Neural progenitor cell (in vitro differentiated cells): ENCODE data around the gene OTUD4. TPM values are rescaled to one million over a fixed set of nuclear protein-coding genes. Genes with fewer than 3 reads are reported as not detected.
A peak's percentile ranks its signal among the peaks of the same experiment; 100 is the strongest.

Experiments
- DNase-seq: peaks from one replicate; pipeline ENCODE4 v3.0.0-alpha.2; 2016; ENCODE audit warnings: low spot score
- H2AFZ ChIP-seq: fragments of 200-600 bp; sonication (generic); replicated peaks from 2 replicates; pipeline ENCODE4 v1.6.1; 2016; ENCODE audit warnings: antibody characterized with exemption
- H3F3A ChIP-seq: fragments of 200-600 bp; sonication (generic); 2 replicates; pipeline ENCODE4 v1.6.1; 2016; ENCODE audit warnings: antibody characterized with exemption, low read depth
- H3K27ac ChIP-seq: fragments of 200-600 bp; sonication (generic); 2 replicates; pipeline ENCODE4 v1.5.1; 2016; ENCODE audit warnings: mild to moderate bottlenecking
- H3K27me3 ChIP-seq: fragments of 200-600 bp; sonication (generic); 2 replicates; pipeline ENCODE4 v1.6.1; 2016; ENCODE audit warnings: mild to moderate bottlenecking, moderate library complexity
- H3K36me3 ChIP-seq: fragments of 200-600 bp; sonication (generic); 2 replicates; pipeline ENCODE4 v1.5.1; 2016
- H3K4me1 ChIP-seq: fragments of 200-600 bp; sonication (generic); 2 replicates; pipeline ENCODE4 v1.6.1; 2016; ENCODE audit warnings: mixed run types
- H3K4me2 ChIP-seq: fragments of 200-600 bp; sonication (generic); 2 replicates; pipeline ENCODE4 v1.6.1; 2016
- H3K4me3 ChIP-seq: fragments of 200-600 bp; sonication (generic); 2 replicates; pipeline ENCODE4 v1.5.1; 2016
- H3K79me2 ChIP-seq: fragments of 200-600 bp; sonication (generic); 2 replicates; pipeline ENCODE4 v1.6.1; 2016; ENCODE audit warnings: low read depth
- H3K9ac ChIP-seq: fragments of 200-600 bp; sonication (generic); 2 replicates; pipeline ENCODE4 v1.6.1; 2016
- H3K9me3 ChIP-seq: fragments of 200-600 bp; sonication (generic); 2 replicates; pipeline ENCODE4 v1.5.1; 2016; ENCODE audit warnings: low read depth
- H4K20me1 ChIP-seq: fragments of 200-600 bp; sonication (generic); 2 replicates; pipeline ENCODE4 v1.6.1; 2016; ENCODE audit warnings: low read depth
- H3K27ac Mint-ChIP-seq: 3 replicates; pipeline ENCODE4 v1.8.0; 2021; ENCODE audit warnings: mixed read lengths
- H3K27me3 Mint-ChIP-seq: 2 replicates; pipeline ENCODE4 v1.8.0; 2022; ENCODE audit warnings: low read depth, mild to moderate bottlenecking, inconsistent platforms, moderate library complexity, mixed read lengths; ENCODE audit not compliant: insufficient read depth
- H3K36me3 Mint-ChIP-seq: 3 replicates; pipeline ENCODE4 v1.8.0; 2021; ENCODE audit warnings: mixed read lengths
- H3K4me1 Mint-ChIP-seq: 3 replicates; pipeline ENCODE4 v1.8.0; 2021; ENCODE audit warnings: mixed read lengths
- H3K4me3 Mint-ChIP-seq: 3 replicates; pipeline ENCODE4 v1.8.0; 2021; ENCODE audit warnings: mild to moderate bottlenecking, moderate library complexity, mixed read lengths
- H3K9me3 Mint-ChIP-seq: 3 replicates; pipeline ENCODE4 v1.8.0; 2020; ENCODE audit warnings: mixed read lengths
- EZH2 ChIP-seq: fragments of 200-600 bp; sonication (generic); IDR thresholded peaks from 2 replicates; pipeline ENCODE4 v1.6.1; 2017; ENCODE audit warnings: antibody characterized with exemption, mild to moderate bottlenecking, moderate library complexity
- EZH2phosphoT487 ChIP-seq: fragments of 200-600 bp; sonication (generic); IDR thresholded peaks from 2 replicates; pipeline ENCODE4 v1.6.1; 2017; ENCODE audit warnings: antibody characterized with exemption
- total RNA-seq: library from RNA; depleted of rRNA; stranded (reverse); fragments of >200 nt; gene quantifications from 2 replicates; pipeline ENCODE4 v1.2.3, GENCODE V29; 2015; ENCODE audit warnings: low replicate concordance
- TF ChIP-seq, protein P1 (sequence below): fragments of 200-600 bp; sonication (generic); IDR thresholded peaks from 2 replicates; pipeline ENCODE4 v1.5.1; 2017; ENCODE audit warnings: antibody characterized with exemption, mild to moderate bottlenecking

Gene OTUD4
- total RNA-seq, 1 donor from 2014 or later, result 34.3 TPM

DNA sequence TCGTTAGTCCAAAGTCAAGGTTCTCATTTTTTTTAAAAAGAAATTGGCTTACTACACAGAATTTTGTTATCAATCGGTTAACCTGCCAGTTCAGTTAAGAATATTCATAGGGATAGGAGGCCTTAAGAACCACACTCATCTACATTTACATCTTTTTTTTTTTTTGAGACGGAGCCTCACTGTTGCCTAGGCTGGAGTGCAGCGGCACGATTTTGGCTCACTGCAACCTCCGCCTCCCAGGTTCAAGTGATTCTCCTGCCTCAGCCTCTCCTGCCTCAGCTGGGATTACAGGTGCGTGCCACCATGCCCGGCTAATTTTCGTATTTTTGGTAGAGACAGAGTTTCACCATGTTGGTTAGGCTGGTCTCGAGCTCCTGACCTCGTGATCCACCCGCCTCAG lies 48.5 kb downstream of the OTUD4 start:
- H2AFZ ChIP-seq, result no peak overlapping the region
- DNase-seq, result no peak
- H3K4me2 ChIP-seq, result no peak overlapping the region
- no peaks in the 10 kb centered on the region for H3K4me1 ChIP-seq
- H4K20me1 ChIP-seq, result no peaks in the 10 kb centered on the region
- H3K9ac ChIP-seq, result no peak overlapping the region
- peaks cover 11% of the 10 kb centered on the region for H3K36me3 Mint-ChIP-seq
- no peaks in the 10 kb centered on the region for H3K4me1 Mint-ChIP-seq
- H3K27me3 ChIP-seq, result no peaks in the 10 kb centered on the region
- H3K27ac Mint-ChIP-seq, result no peak overlapping the region
- peaks cover 15% of the 10 kb centered on the region for H3F3A ChIP-seq
- no peaks in the 10 kb centered on the region for H3K9me3 Mint-ChIP-seq
- H3K27ac ChIP-seq, result no peak overlapping the region
- H3K79me2 ChIP-seq, result no peaks in the 10 kb centered on the region
- no peak overlapping the region for H3K4me3 Mint-ChIP-seq
- H3K36me3 ChIP-seq, result peaks cover 13% of the 10 kb centered on the region
- H3K4me3 ChIP-seq, result no peak overlapping the region
- H3K9me3 ChIP-seq, result no peaks in the 10 kb centered on the region
- no peak for TF ChIP-seq EZH2
- TF ChIP-seq, protein P1, sequence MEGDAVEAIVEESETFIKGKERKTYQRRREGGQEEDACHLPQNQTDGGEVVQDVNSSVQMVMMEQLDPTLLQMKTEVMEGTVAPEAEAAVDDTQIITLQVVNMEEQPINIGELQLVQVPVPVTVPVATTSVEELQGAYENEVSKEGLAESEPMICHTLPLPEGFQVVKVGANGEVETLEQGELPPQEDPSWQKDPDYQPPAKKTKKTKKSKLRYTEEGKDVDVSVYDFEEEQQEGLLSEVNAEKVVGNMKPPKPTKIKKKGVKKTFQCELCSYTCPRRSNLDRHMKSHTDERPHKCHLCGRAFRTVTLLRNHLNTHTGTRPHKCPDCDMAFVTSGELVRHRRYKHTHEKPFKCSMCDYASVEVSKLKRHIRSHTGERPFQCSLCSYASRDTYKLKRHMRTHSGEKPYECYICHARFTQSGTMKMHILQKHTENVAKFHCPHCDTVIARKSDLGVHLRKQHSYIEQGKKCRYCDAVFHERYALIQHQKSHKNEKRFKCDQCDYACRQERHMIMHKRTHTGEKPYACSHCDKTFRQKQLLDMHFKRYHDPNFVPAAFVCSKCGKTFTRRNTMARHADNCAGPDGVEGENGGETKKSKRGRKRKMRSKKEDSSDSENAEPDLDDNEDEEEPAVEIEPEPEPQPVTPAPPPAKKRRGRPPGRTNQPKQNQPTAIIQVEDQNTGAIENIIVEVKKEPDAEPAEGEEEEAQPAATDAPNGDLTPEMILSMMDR, result no peak
- TF ChIP-seq EZH2phosphoT487, result no peak
- H3K27me3 Mint-ChIP-seq, result no peaks in the 10 kb centered on the region

DNA sequence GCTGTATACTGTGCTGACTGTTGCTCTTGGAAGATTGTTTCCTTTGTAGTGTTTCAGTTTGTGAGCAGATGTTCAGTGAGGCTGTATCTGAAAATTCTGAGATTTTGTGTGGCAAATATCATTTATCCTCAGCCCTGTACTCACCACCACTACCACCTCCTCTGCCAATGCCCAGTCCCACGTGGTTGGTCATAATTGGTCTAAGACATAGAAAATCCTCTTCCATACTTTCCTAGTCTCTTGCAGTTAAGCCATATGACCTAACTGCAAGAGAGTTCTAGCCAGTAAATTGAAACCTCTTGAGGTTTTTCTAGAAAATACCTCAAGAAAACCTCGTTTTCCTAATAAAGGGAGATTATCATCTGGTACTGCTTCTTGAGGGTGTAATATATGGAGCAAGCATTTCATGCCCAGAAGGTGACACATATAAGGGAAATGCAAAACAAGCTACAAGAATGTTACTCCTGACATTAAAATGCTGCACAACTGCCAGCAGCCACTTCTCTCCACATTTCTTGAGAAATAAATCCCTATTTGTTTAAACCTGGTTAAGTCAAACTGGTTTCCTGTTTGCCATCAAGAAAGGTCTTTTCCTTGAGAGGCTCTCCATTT lies 49.5 kb downstream of the OTUD4 start:
- Mint-ChIP-seq H3K27me3 (no peaks in the 10 kb centered on the region), H3K27ac (no peak overlapping the region), H3K36me3 (peaks cover 19% of the 10 kb centered on the region), H3K4me3 (no peak overlapping the region), H3K9me3 (no peaks in the 10 kb centered on the region), H3K4me1 (no peaks in the 10 kb centered on the region)
- peak overlapping the region; percentile 62 for H3K27ac ChIP-seq
- H4K20me1 ChIP-seq, result no peaks in the 10 kb centered on the region
- H3K9ac ChIP-seq, result no peak overlapping the region
- no peak for DNase-seq
- H3K4me1 ChIP-seq, result no peaks in the 10 kb centered on the region
- H3K4me3 ChIP-seq, result no peak overlapping the region
- H3K9me3 ChIP-seq, result no peaks in the 10 kb centered on the region
- H2AFZ ChIP-seq, result no peak overlapping the region
- peaks cover 15% of the 10 kb centered on the region for H3F3A ChIP-seq
- no peaks in the 10 kb centered on the region for H3K79me2 ChIP-seq
- TF ChIP-seq EZH2phosphoT487, result no peak
- TF ChIP-seq, protein P1, result no peak
- TF ChIP-seq EZH2, result no peak
- peaks cover 17% of the 10 kb centered on the region for H3K36me3 ChIP-seq
- no peaks in the 10 kb centered on the region for H3K27me3 ChIP-seq
- no peak overlapping the region for H3K4me2 ChIP-seq

DNA sequence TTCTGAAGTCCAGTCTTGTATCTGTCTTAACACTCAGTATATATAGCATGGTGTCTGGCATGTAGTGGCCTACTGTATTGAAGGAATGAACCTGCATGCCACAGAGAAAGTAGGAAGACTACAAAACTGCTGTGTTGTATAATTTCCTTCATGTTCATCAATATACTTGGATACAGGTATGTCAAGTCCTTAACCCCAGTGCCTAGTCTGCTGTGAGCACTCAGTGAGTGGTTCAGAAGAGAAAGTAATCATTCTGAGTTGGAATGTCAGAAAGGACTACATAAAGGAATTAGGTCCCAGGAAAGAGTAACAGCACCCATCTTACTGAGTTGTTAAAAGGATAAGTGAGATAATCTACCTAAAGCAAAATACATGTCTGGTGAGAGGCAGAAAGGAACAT lies 50.3 kb downstream of the OTUD4 start:
- peaks cover 15% of the 10 kb centered on the region for H3F3A ChIP-seq
- Mint-ChIP-seq H3K4me3 (no peak overlapping the region), H3K4me1 (no peaks in the 10 kb centered on the region), H3K27me3 (no peaks in the 10 kb centered on the region), H3K9me3 (no peaks in the 10 kb centered on the region), H3K36me3 (peaks cover 21% of the 10 kb centered on the region), H3K27ac (no peak overlapping the region)
- DNase-seq, result no peak
- no peak overlapping the region for H2AFZ ChIP-seq
- H3K27ac ChIP-seq, result no peak overlapping the region
- H3K36me3 ChIP-seq, result peaks cover 18% of the 10 kb centered on the region
- H3K79me2 ChIP-seq, result no peaks in the 10 kb centered on the region
- H4K20me1 ChIP-seq, result no peaks in the 10 kb centered on the region
- H3K4me2 ChIP-seq, result no peak overlapping the region
- no peaks in the 10 kb centered on the region for H3K27me3 ChIP-seq
- H3K4me1 ChIP-seq, result no peaks in the 10 kb centered on the region
- H3K9ac ChIP-seq, result no peak overlapping the region
- H3K4me3 ChIP-seq, result no peak overlapping the region
- TF ChIP-seq EZH2phosphoT487 (no peak), EZH2 (no peak)
- TF ChIP-seq, protein P1, result no peak
- H3K9me3 ChIP-seq, result no peaks in the 10 kb centered on the region
